ENCODE measurements around the gene TCTA.

- TF ChIP-seq CTCF (optimal IDR thresholded peaks at IDR 0.05 in 1 of 3, IDR thresholded peaks at IDR 0.05 in 1 of 3, conservative IDR thresholded peaks at IDR 0.05 in 1 of 3; ENCODE audit: extremely low read depth in 1 of 3, insufficient read depth in 2 of 3, low read length in 3 of 3) (no peak), EZH2 (IDR thresholded peaks at IDR 0.05; ENCODE audit: low read length) (no peak)
Observed at GRCh38 chr3:49461443-49462171, 49.4 kb downstream of the TCTA start.

Measured in keratinocyte (primary cell).